ENCODE data around the gene C13orf42. TPM values are rescaled to one million over a fixed set of nuclear protein-coding genes. Genes with fewer than 3 reads are reported as not detected.

Gene C13orf42
- polyA plus RNA-seq, 2 of the 4 experiments (the other 2 are of a cell fraction) = not detected

DNA sequence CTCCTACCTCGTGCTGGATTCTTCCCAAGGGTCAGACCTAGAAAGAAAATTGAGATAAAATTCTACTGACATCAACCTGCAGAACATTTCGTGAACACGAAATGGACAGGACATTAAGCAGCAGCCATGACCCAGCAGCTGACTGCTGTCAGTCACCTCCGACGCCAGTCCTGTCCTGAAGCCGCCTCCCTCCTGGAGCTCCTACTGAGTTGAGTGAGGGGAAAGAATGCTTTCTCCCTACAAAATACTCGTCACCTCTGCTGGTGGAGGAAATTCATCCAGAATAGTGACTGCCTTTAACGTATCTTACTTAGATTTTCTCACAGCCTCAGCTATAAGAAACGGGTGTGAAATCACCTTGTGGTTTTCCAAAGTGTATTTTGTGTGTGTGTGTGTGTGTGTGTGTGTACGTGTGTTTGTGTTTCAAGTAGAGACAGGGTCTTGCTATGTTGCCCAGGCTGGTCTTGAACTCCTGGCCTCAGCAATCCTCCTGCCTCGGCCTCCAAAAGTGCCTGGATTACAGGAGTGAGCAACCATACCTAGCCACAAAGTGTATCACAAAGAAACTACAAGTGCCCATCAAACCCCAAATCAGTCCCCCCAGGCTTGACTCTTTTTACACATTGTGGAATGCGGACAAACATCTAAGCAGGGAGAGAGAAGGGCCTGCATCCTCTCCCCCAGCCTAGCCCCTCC is 2.3 kb upstream of the C13orf42 start:
- no peak overlapping the region for H3K27ac ChIP-seq
- H3K4me1 ChIP-seq = no peaks in the 10 kb centered on the region
- CTCF ChIA-PET = interaction anchor here (1.3 kb wide), 1 partner anchor 12 kb away, joined by 3 read pairs; no protein-coding TSS in a partner anchor
- 40% methylated on average over 11 of the region's 12 CpGs for WGBS (ENCODE audit: missing lambda C conversion rate)
- TF ChIP-seq SMC3 (IDR thresholded peaks at IDR 0.05) (no peak), KDM1A (IDR thresholded peaks at IDR 0.05; ENCODE audit: low read depth) (no peak), POLR2A (IDR thresholded peaks at IDR 0.05; ENCODE audit: low read length) (no peak), TFCP2L1 (CRISPR knock-in tag; IDR thresholded peaks at IDR 0.05) (no peak), JUN (IDR thresholded peaks at IDR 0.05) (no peak)
- TF ChIP-seq, protein P1, sequence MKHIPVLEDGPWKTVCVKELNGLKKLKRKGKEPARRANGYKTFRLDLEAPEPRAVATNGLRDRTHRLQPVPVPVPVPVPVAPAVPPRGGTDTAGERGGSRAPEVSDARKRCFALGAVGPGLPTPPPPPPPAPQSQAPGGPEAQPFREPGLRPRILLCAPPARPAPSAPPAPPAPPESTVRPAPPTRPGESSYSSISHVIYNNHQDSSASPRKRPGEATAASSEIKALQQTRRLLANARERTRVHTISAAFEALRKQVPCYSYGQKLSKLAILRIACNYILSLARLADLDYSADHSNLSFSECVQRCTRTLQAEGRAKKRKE (CRISPR knock-in tag; IDR thresholded peaks at IDR 0.05; ENCODE audit: low read depth) = no peak
- TF ChIP-seq, protein P2, sequence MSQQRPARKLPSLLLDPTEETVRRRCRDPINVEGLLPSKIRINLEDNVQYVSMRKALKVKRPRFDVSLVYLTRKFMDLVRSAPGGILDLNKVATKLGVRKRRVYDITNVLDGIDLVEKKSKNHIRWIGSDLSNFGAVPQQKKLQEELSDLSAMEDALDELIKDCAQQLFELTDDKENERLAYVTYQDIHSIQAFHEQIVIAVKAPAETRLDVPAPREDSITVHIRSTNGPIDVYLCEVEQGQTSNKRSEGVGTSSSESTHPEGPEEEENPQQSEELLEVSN (IDR thresholded peaks at IDR 0.05; ENCODE audit: borderline replicate concordance, low read depth) = no peak
- H3K4me2 ChIP-seq = no peak overlapping the region
- POLR2A ChIA-PET = no interaction called here
- no peak for ATAC-seq
- DNase-seq (ENCODE audit: low read depth in 1 of 2, low spot score in 1 of 2) = no peak
- H3K4me3 ChIP-seq = no peak overlapping the region
- no peaks in the 10 kb centered on the region for H3K9me3 ChIP-seq
- no peak for FAIRE-seq

DNA sequence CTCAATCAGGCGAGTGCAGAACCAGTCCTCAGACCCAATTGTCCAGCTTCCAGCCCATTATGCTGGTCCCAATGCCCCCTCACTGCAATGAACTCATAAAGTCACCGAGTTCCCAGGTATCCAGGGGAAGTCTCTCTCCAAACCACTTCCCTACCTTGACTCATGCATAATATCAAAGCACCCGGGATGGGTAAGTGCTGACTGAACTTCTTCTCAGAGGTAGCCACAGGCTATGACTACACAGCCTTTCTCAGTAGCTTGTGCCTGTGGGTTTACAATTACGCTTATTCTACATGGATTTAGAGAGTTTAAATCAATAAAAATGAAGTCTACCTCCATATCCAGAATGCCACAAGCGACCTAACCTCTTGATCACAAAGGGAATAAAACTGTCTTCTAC is 1.7 kb upstream of the C13orf42 start:
- ATAC-seq (no peak), FAIRE-seq (no peak), DNase-seq (ENCODE audit: low read depth in 1 of 2, low spot score in 1 of 2) (no peak)
- Histone ChIP-seq H3K4me3 (no peak overlapping the region), H3K4me2 (no peak overlapping the region), H3K9me3 (no peaks in the 10 kb centered on the region), H3K27ac (no peak overlapping the region), H3K4me1 (no peaks in the 10 kb centered on the region)
- ChIA-PET CTCF (interaction anchor here (0.8 to 1.3 kb wide), 2 partner anchors 8 to 12 kb away, joined by 3 read pairs; no protein-coding TSS in a partner anchor), POLR2A (no interaction called here)
- 14% methylated on average over 5 of the region's 5 CpGs for WGBS (ENCODE audit: missing lambda C conversion rate)
- TF ChIP-seq, protein P1 (CRISPR knock-in tag; IDR thresholded peaks at IDR 0.05; ENCODE audit: low read depth) = no peak
- TF ChIP-seq HOXA7 (CRISPR knock-in tag; IDR thresholded peaks at IDR 0.05) = no peak
- no peak for TF ChIP-seq HOXB13 (CRISPR knock-in tag; IDR thresholded peaks at IDR 0.05; ENCODE audit: low read depth)
- no peak for TF ChIP-seq RARB (CRISPR knock-in tag; IDR thresholded peaks at IDR 0.05)
- no peak for TF ChIP-seq KDM5A (IDR thresholded peaks at IDR 0.05)
- TF ChIP-seq, protein P2 (IDR thresholded peaks at IDR 0.05; ENCODE audit: borderline replicate concordance, low read depth) = no peak
- TF ChIP-seq CHD2 (IDR thresholded peaks at IDR 0.05; ENCODE audit: low read length, partially characterized antibody) = no peak
- TF ChIP-seq JUNB (IDR thresholded peaks at IDR 0.05) = no peak
- TF ChIP-seq EP300 (IDR thresholded peaks at IDR 0.05) = no peak
- TF ChIP-seq FOXS1 (CRISPR knock-in tag; IDR thresholded peaks at IDR 0.05) = no peak
- TF ChIP-seq RCOR1 (IDR thresholded peaks at IDR 0.05; ENCODE audit: low read depth, low read length) = no peak
- TF ChIP-seq CEBPB (IDR thresholded peaks at IDR 0.05) = no peak
- no peak for TF ChIP-seq ESRRA (IDR thresholded peaks at IDR 0.05; ENCODE audit: borderline replicate concordance, low read length)
- TF ChIP-seq FOSL2 (IDR thresholded peaks at IDR 0.05) = no peak
- TF ChIP-seq FOSL2 (CRISPR knock-in tag; IDR thresholded peaks at IDR 0.05) = no peak
- TF ChIP-seq, protein P3, sequence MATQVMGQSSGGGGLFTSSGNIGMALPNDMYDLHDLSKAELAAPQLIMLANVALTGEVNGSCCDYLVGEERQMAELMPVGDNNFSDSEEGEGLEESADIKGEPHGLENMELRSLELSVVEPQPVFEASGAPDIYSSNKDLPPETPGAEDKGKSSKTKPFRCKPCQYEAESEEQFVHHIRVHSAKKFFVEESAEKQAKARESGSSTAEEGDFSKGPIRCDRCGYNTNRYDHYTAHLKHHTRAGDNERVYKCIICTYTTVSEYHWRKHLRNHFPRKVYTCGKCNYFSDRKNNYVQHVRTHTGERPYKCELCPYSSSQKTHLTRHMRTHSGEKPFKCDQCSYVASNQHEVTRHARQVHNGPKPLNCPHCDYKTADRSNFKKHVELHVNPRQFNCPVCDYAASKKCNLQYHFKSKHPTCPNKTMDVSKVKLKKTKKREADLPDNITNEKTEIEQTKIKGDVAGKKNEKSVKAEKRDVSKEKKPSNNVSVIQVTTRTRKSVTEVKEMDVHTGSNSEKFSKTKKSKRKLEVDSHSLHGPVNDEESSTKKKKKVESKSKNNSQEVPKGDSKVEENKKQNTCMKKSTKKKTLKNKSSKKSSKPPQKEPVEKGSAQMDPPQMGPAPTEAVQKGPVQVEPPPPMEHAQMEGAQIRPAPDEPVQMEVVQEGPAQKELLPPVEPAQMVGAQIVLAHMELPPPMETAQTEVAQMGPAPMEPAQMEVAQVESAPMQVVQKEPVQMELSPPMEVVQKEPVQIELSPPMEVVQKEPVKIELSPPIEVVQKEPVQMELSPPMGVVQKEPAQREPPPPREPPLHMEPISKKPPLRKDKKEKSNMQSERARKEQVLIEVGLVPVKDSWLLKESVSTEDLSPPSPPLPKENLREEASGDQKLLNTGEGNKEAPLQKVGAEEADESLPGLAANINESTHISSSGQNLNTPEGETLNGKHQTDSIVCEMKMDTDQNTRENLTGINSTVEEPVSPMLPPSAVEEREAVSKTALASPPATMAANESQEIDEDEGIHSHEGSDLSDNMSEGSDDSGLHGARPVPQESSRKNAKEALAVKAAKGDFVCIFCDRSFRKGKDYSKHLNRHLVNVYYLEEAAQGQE (IDR thresholded peaks at IDR 0.05) = no peak
- no peak for TF ChIP-seq HOXB5 (CRISPR knock-in tag; IDR thresholded peaks at IDR 0.05)
- no peak for TF ChIP-seq KDM1A (IDR thresholded peaks at IDR 0.05; ENCODE audit: low read depth)
